SK-N-SH (cell line): ENCODE results near the gene MFAP3. TPM values are rescaled to one million over a fixed set of nuclear protein-coding genes. Genes with fewer than 3 reads are reported as not detected.

ENCODE experiments used
- CTCF ChIA-PET: fragments of 300-600, 350-600 bp; formaldehyde crosslinking; extraction: SDS; loops from one replicate; lab custom pipeline; 2021; lab: Yijun Ruan, JAX
- POLR2A ChIA-PET: fragments of 350-600 bp; sonication (Branson Sonifier 250); formaldehyde crosslinking; extraction: SDS; loops from one replicate; lab custom pipeline; 2020; ENCODE audit warnings: antibody characterized with exemption, inconsistent platforms; lab: Yijun Ruan, JAX
- DNase-seq: peaks from one replicate; pipeline ENCODE4 v3.0.0; 2012
- H2AFZ ChIP-seq: fragments of 200-600 bp; sonication (generic); 2 replicates; pipeline ENCODE4 v1.8.1; 2016; ENCODE audit warnings: antibody characterized with exemption, mild to moderate bottlenecking, low read depth
- H3F3A ChIP-seq: fragments of 200-600 bp; sonication (generic); replicated peaks from 2 replicates; pipeline ENCODE3; 2016; ENCODE audit warnings: antibody characterized with exemption, mild to moderate bottlenecking; ENCODE audit not compliant: insufficient read depth
- H3K27ac ChIP-seq, 2 experiments: fragments of 200-500 bp in 1 of 2; fragments of 200-600 bp in 1 of 2; sonication (Bioruptor generic) in 1 of 2; sonication (generic), shearing (Covaris generic) in 1 of 2; 2 replicates each; pipeline versions ENCODE4 v1.5.1 to v1.6.1; 2014 to 2016; ENCODE audit warnings: low read depth in 2 of 2, inconsistent platforms in 1 of 2, low read length in 1 of 2, mild to moderate bottlenecking in 1 of 2, mixed read lengths in 1 of 2
- H3K27me3 ChIP-seq: fragments of 200-600 bp; sonication (generic), shearing (Covaris generic); 2 replicates; pipeline ENCODE4 v1.6.1; 2016; ENCODE audit warnings: mixed run types; ENCODE audit not compliant: insufficient read depth
- H3K36me3 ChIP-seq, 2 experiments: fragments of 200-500 bp in 1 of 2; fragments of 200-600 bp in 1 of 2; sonication (Bioruptor generic) in 1 of 2; sonication (generic) in 1 of 2; replicated peaks in 1 of 2; 2 replicates each; pipeline versions ENCODE3 to v1.5.1; 2014 to 2016; ENCODE audit warnings: low read length in 1 of 2, mild to moderate bottlenecking in 1 of 2; ENCODE audit not compliant: insufficient read depth in 2 of 2, control insufficient read depth in 1 of 2
- H3K4me1 ChIP-seq, 2 experiments: fragments of 200-500 bp in 1 of 2; fragments of 200-600 bp in 1 of 2; sonication (Bioruptor generic) in 1 of 2; sonication (generic), shearing (Covaris generic) in 1 of 2; 2 replicates each; pipeline versions ENCODE4 v1.5.1 to v1.6.1; 2014 to 2016; ENCODE audit warnings: low read depth in 1 of 2, low read length in 1 of 2, mixed run types in 1 of 2; ENCODE audit not compliant: insufficient read depth in 2 of 2, control insufficient read depth in 1 of 2
- H3K4me2 ChIP-seq: fragments of 200-600 bp; sonication (generic), shearing (Covaris generic); 2 replicates; pipeline ENCODE4 v1.6.1; 2017; ENCODE audit warnings: mixed run types
- H3K4me3 ChIP-seq, 2 experiments: fragments of 200-500 bp in 1 of 2; fragments of 200-600 bp in 1 of 2; sonication (Bioruptor generic) in 1 of 2; sonication (generic), shearing (Covaris generic) in 1 of 2; 2 replicates each; pipeline versions ENCODE4 v1.5.1 to v1.8.1; 2014 to 2016; ENCODE audit warnings: low read depth in 2 of 2, inconsistent platforms in 1 of 2, low read length in 1 of 2, mild to moderate bottlenecking in 1 of 2, mixed read lengths in 1 of 2, moderate library complexity in 1 of 2
- H3K79me2 ChIP-seq: fragments of 200-600 bp; sonication (generic); 2 replicates; pipeline ENCODE4 v1.8.1; 2017; ENCODE audit warnings: mild to moderate bottlenecking; ENCODE audit not compliant: insufficient read depth
- H3K9ac ChIP-seq: fragments of 200-600 bp; sonication (generic); 2 replicates; pipeline ENCODE4 v1.6.1; 2017; ENCODE audit warnings: mixed run types
- H3K9me2 ChIP-seq: fragments of 200-600 bp; sonication (generic); 2 replicates; pipeline ENCODE4 v1.6.1; 2017; ENCODE audit warnings: mixed run types
- H3K9me3 ChIP-seq: fragments of 200-600 bp; sonication (generic); 2 replicates; pipeline ENCODE4 v1.6.1; 2017; ENCODE audit warnings: mixed run types, mild to moderate bottlenecking, moderate library complexity
- H4K20me1 ChIP-seq: fragments of 200-600 bp; sonication (generic); 2 replicates; pipeline ENCODE4 v1.6.1; 2017; ENCODE audit warnings: mild to moderate bottlenecking, mixed run types; ENCODE audit not compliant: insufficient read depth
- CHD2 ChIP-seq: fragments of 150-350 bp; IDR thresholded peaks from 2 replicates; pipeline ENCODE4 v1.6.1; 2018; ENCODE audit warnings: low read length; ENCODE audit not compliant: partially characterized antibody
- CTCF ChIP-seq: fragments of 200-600 bp; sonication (generic); IDR thresholded peaks from 2 replicates; pipeline ENCODE4 v1.6.1; 2017; ENCODE audit warnings: antibody characterized with exemption, mild to moderate bottlenecking, moderate library complexity
- EP300 ChIP-seq, 2 experiments: IDR thresholded peaks; 2 replicates each; pipeline versions ENCODE4 v1.4.0 to v1.6.1; 2012; ENCODE audit warnings: borderline replicate concordance in 1 of 2, low read depth in 1 of 2, low read length in 1 of 2
- EZH2phosphoT487 ChIP-seq: fragments of 200-600 bp; sonication (generic); IDR thresholded peaks from 2 replicates; pipeline ENCODE4 v1.6.1; 2017; ENCODE audit warnings: low read depth, mixed run types, mild to moderate bottlenecking, antibody characterized with exemption, moderate library complexity, borderline replicate concordance
- FOXM1 ChIP-seq: IDR thresholded peaks from 2 replicates; pipeline ENCODE4 v1.4.0; 2012; ENCODE audit warnings: low read depth, mild to moderate bottlenecking
- GATA2 ChIP-seq: sonication (generic); formaldehyde crosslinking; IDR thresholded peaks from 2 replicates; pipeline ENCODE4 v1.5.0; 2020; ENCODE audit warnings: mild to moderate bottlenecking, missing genetic modification reagents
- JUND ChIP-seq: IDR thresholded peaks from 2 replicates; pipeline ENCODE4 v1.4.0; 2012
- MEF2A ChIP-seq: IDR thresholded peaks from 2 replicates; pipeline ENCODE4 v1.4.0; 2012; ENCODE audit warnings: low read depth, borderline replicate concordance
- MXI1 ChIP-seq: IDR thresholded peaks from 2 replicates; pipeline ENCODE4 v1.6.1; 2012; ENCODE audit warnings: mild to moderate bottlenecking, low read depth, low read length, improper control_type of control experiment
- NRF1 ChIP-seq: IDR thresholded peaks from 2 replicates; pipeline ENCODE4 v1.6.1; 2012; ENCODE audit warnings: low read depth, mild to moderate bottlenecking, low read length
- PBX3 ChIP-seq: IDR thresholded peaks from 2 replicates; pipeline ENCODE4; 2012
- RCOR1 ChIP-seq: fragments of 150-350 bp; IDR thresholded peaks from 2 replicates; pipeline ENCODE4 v1.6.1; 2017; ENCODE audit warnings: antibody characterized with exemption, low read length
- REST ChIP-seq: IDR thresholded peaks from 2 replicates; pipeline ENCODE4 v1.6.1; 2012; ENCODE audit warnings: mild to moderate bottlenecking, low read depth, low read length, moderate library complexity
- RFX5 ChIP-seq: IDR thresholded peaks from 2 replicates; pipeline ENCODE4 v1.6.1; 2012; ENCODE audit warnings: mild to moderate bottlenecking, improper control_type of control experiment, low read length
- RXRA ChIP-seq: IDR thresholded peaks from 2 replicates; pipeline ENCODE4 v1.4.0; 2012; ENCODE audit warnings: low read depth, mild to moderate bottlenecking, borderline replicate concordance
- TEAD4 ChIP-seq: IDR thresholded peaks from 2 replicates; pipeline ENCODE4 v1.4.0; 2012; ENCODE audit warnings: mild to moderate bottlenecking, borderline replicate concordance; ENCODE audit not compliant: insufficient read depth
- USF1 ChIP-seq: IDR thresholded peaks from 2 replicates; pipeline ENCODE4 v1.4.0; 2012; ENCODE audit warnings: low read depth, borderline replicate concordance
- WGBS: methylation state at CpG from one replicate; pipeline ENCODE4 v1.1.6; 2017; ENCODE audit warnings: low lambda C conversion rate; 5-methylcytosine and 5-hydroxymethylcytosine counted together
- polyA plus RNA-seq, 3 experiments: library from polyadenylated mRNA; depleted of rRNA; stranded (reverse); fragments of >200 nt; gene quantifications; 2 replicates each; pipeline ENCODE4 v1.2.3, GENCODE V29; 2012

MFAP3 gene
- polyA plus RNA-seq, 1 of the 3 experiments (the other 2 are of a cell fraction) = 16.0 TPM

DNA sequence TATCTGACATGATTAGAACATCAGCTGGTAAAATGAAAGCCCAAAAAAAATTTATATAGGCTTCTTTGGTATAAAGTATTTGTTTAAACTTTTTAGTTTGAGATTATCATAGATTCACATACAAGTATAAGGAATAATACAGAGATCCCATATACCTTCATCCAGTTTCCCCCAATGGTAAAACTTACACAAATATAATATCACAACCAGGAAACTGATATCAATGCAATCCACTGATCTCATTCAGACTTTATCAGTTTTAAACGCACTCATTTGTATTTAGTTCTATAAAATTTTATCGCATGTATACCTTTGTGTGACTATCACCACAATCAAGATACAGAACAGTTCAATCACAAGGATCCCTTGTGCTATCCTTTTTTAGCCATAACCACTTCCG is 3.8 kb upstream of the MFAP3 start:
- Histone ChIP-seq H3K79me2 (peaks cover 32% of the 10 kb centered on the region), H3K9me3 (no peaks in the 10 kb centered on the region)
- WGBS = 98% methylated on average over 3 of the region's 3 CpGs

More for the DNA sequence above, 3.8 kb upstream of the MFAP3 start:
- CTCF ChIA-PET = interaction anchor here (0.9 kb wide), 1 partner anchor 15 kb away, joined by 3 read pairs; no protein-coding TSS in a partner anchor
- no peak overlapping the region for H3K4me2 ChIP-seq
- no peak overlapping the region for H3K9ac ChIP-seq
- no peaks in the 10 kb centered on the region for H3K9me2 ChIP-seq
- peaks cover 6 to 25% of the 10 kb centered on the region in 2 experiments for H3K36me3 ChIP-seq
- H3K27me3 ChIP-seq = no peaks in the 10 kb centered on the region
- H3F3A ChIP-seq = no peaks in the 10 kb centered on the region
- H4K20me1 ChIP-seq = no peaks in the 10 kb centered on the region
- TF ChIP-seq MEF2A (no peak), JUND (no peak), GATA2 (CRISPR knock-in tag) (no peak), RXRA (no peak), USF1 (no peak), REST (no peak), EZH2phosphoT487 (no peak), FOXM1 (no peak), RFX5 (no peak), TEAD4 (no peak), RCOR1 (no peak), EP300 (IDR thresholded peaks at IDR 0.05; ENCODE audit: borderline replicate concordance in 1 of 2, low read depth in 1 of 2, low read length in 1 of 2) (no peak), PBX3 (no peak), CHD2 (no peak), CTCF (no peak), MXI1 (no peak), NRF1 (no peak)
- H3K4me3 ChIP-seq = no peak overlapping the region
- no peak overlapping the region for H3K27ac ChIP-seq
- DNase-seq = no peak
- H2AFZ ChIP-seq = no peak overlapping the region
- H3K4me1 ChIP-seq = peaks cover 0 to 8% of the 10 kb centered on the region in 2 experiments; a peak in 2 of 4 replicates
- POLR2A ChIA-PET = no interaction called here
